Neural progenitor cell (in vitro differentiated cells): ENCODE results near the gene ZNF831. TPM values are rescaled to one million over a fixed set of nuclear protein-coding genes. Genes with fewer than 3 reads are reported as not detected.
A peak's percentile ranks its signal among the peaks of the same experiment; 100 is the strongest.

Experiments
- DNase-seq: peaks from one replicate; pipeline ENCODE4 v3.0.0-alpha.2; 2016; ENCODE audit warnings: low spot score
- H2AFZ ChIP-seq: fragments of 200-600 bp; sonication (generic); replicated peaks from 2 replicates; pipeline ENCODE4 v1.6.1; 2016; ENCODE audit warnings: antibody characterized with exemption
- H3F3A ChIP-seq: fragments of 200-600 bp; sonication (generic); 2 replicates; pipeline ENCODE4 v1.6.1; 2016; ENCODE audit warnings: antibody characterized with exemption, low read depth
- H3K27ac ChIP-seq: fragments of 200-600 bp; sonication (generic); 2 replicates; pipeline ENCODE4 v1.5.1; 2016; ENCODE audit warnings: mild to moderate bottlenecking
- H3K27me3 ChIP-seq: fragments of 200-600 bp; sonication (generic); 2 replicates; pipeline ENCODE4 v1.6.1; 2016; ENCODE audit warnings: mild to moderate bottlenecking, moderate library complexity
- H3K36me3 ChIP-seq: fragments of 200-600 bp; sonication (generic); 2 replicates; pipeline ENCODE4 v1.5.1; 2016
- H3K4me1 ChIP-seq: fragments of 200-600 bp; sonication (generic); 2 replicates; pipeline ENCODE4 v1.6.1; 2016; ENCODE audit warnings: mixed run types
- H3K4me2 ChIP-seq: fragments of 200-600 bp; sonication (generic); 2 replicates; pipeline ENCODE4 v1.6.1; 2016
- H3K4me3 ChIP-seq: fragments of 200-600 bp; sonication (generic); 2 replicates; pipeline ENCODE4 v1.5.1; 2016
- H3K79me2 ChIP-seq: fragments of 200-600 bp; sonication (generic); 2 replicates; pipeline ENCODE4 v1.6.1; 2016; ENCODE audit warnings: low read depth
- H3K9ac ChIP-seq: fragments of 200-600 bp; sonication (generic); 2 replicates; pipeline ENCODE4 v1.6.1; 2016
- H3K9me3 ChIP-seq: fragments of 200-600 bp; sonication (generic); 2 replicates; pipeline ENCODE4 v1.5.1; 2016; ENCODE audit warnings: low read depth
- H4K20me1 ChIP-seq: fragments of 200-600 bp; sonication (generic); 2 replicates; pipeline ENCODE4 v1.6.1; 2016; ENCODE audit warnings: low read depth
- H3K27ac Mint-ChIP-seq: 3 replicates; pipeline ENCODE4 v1.8.0; 2021; ENCODE audit warnings: mixed read lengths
- H3K27me3 Mint-ChIP-seq: 2 replicates; pipeline ENCODE4 v1.8.0; 2022; ENCODE audit warnings: low read depth, mild to moderate bottlenecking, inconsistent platforms, moderate library complexity, mixed read lengths; ENCODE audit not compliant: insufficient read depth
- H3K36me3 Mint-ChIP-seq: 3 replicates; pipeline ENCODE4 v1.8.0; 2021; ENCODE audit warnings: mixed read lengths
- H3K4me1 Mint-ChIP-seq: 3 replicates; pipeline ENCODE4 v1.8.0; 2021; ENCODE audit warnings: mixed read lengths
- H3K4me3 Mint-ChIP-seq: 3 replicates; pipeline ENCODE4 v1.8.0; 2021; ENCODE audit warnings: mild to moderate bottlenecking, moderate library complexity, mixed read lengths
- H3K9me3 Mint-ChIP-seq: 3 replicates; pipeline ENCODE4 v1.8.0; 2020; ENCODE audit warnings: mixed read lengths
- CTCF ChIP-seq: fragments of 200-600 bp; sonication (generic); IDR thresholded peaks from 2 replicates; pipeline ENCODE4 v1.5.1; 2017; ENCODE audit warnings: antibody characterized with exemption, mild to moderate bottlenecking
- EZH2 ChIP-seq: fragments of 200-600 bp; sonication (generic); IDR thresholded peaks from 2 replicates; pipeline ENCODE4 v1.6.1; 2017; ENCODE audit warnings: antibody characterized with exemption, mild to moderate bottlenecking, moderate library complexity
- EZH2phosphoT487 ChIP-seq: fragments of 200-600 bp; sonication (generic); IDR thresholded peaks from 2 replicates; pipeline ENCODE4 v1.6.1; 2017; ENCODE audit warnings: antibody characterized with exemption
- total RNA-seq: library from RNA; depleted of rRNA; stranded (reverse); fragments of >200 nt; gene quantifications from 2 replicates; pipeline ENCODE4 v1.2.3, GENCODE V29; 2015; ENCODE audit warnings: low replicate concordance

Gene ZNF831
- total RNA-seq, 1 donor from 2014 or later = not detected

GRCh38 chr20:59194023-59194935 is 30.7 kb downstream of the ZNF831 start:
- Mint-ChIP-seq H3K9me3 (peaks cover 2% of the 10 kb centered on the region), H3K4me1 (peaks cover 4% of the 10 kb centered on the region), H3K27me3 (no peaks in the 10 kb centered on the region), H3K27ac (no peak overlapping the region), H3K36me3 (no peaks in the 10 kb centered on the region), H3K4me3 (no peak overlapping the region)
- no peak overlapping the region for H3K9ac ChIP-seq
- no peaks in the 10 kb centered on the region for H3K27me3 ChIP-seq
- TF ChIP-seq EZH2phosphoT487 = no peak
- no peak for TF ChIP-seq EZH2
- TF ChIP-seq CTCF = no peak
- H4K20me1 ChIP-seq = no peaks in the 10 kb centered on the region
- peaks cover 5% of the 10 kb centered on the region for H3K4me1 ChIP-seq
- H3K4me3 ChIP-seq = no peak overlapping the region
- H3K9me3 ChIP-seq = no peaks in the 10 kb centered on the region
- no peak overlapping the region for H2AFZ ChIP-seq
- no peaks in the 10 kb centered on the region for H3F3A ChIP-seq
- no peak overlapping the region for H3K4me2 ChIP-seq
- H3K27ac ChIP-seq = no peak overlapping the region
- no peaks in the 10 kb centered on the region for H3K79me2 ChIP-seq
- DNase-seq = no peak
- H3K36me3 ChIP-seq = no peaks in the 10 kb centered on the region

GRCh38 chr20:59195316-59195993 is 31.8 kb downstream of the ZNF831 start:
- no peak for DNase-seq
- no peaks in the 10 kb centered on the region for H3K27me3 Mint-ChIP-seq
- H3K27ac ChIP-seq = no peak overlapping the region
- H4K20me1 ChIP-seq = no peaks in the 10 kb centered on the region
- H3K4me3 ChIP-seq = no peak overlapping the region
- H3K9ac ChIP-seq = no peak overlapping the region
- H3K79me2 ChIP-seq = no peaks in the 10 kb centered on the region
- peaks cover 2% of the 10 kb centered on the region for H3K9me3 Mint-ChIP-seq
- no peak overlapping the region for H3K4me2 ChIP-seq
- H3K4me1 Mint-ChIP-seq = peaks cover 4% of the 10 kb centered on the region
- H3K36me3 Mint-ChIP-seq = no peaks in the 10 kb centered on the region
- H3K36me3 ChIP-seq = no peaks in the 10 kb centered on the region
- no peaks in the 10 kb centered on the region for H3K27me3 ChIP-seq
- no peaks in the 10 kb centered on the region for H3K9me3 ChIP-seq
- no peak overlapping the region for H3K4me3 Mint-ChIP-seq
- TF ChIP-seq CTCF (no peak), EZH2 (no peak), EZH2phosphoT487 (no peak)
- no peak overlapping the region for H3K27ac Mint-ChIP-seq
- H2AFZ ChIP-seq = no peak overlapping the region
- H3F3A ChIP-seq = no peaks in the 10 kb centered on the region
- peaks cover 5% of the 10 kb centered on the region for H3K4me1 ChIP-seq

GRCh38 chr20:59204165-59204894 is 40.7 kb downstream of the ZNF831 start:
- TF ChIP-seq CTCF = no peak
- TF ChIP-seq EZH2phosphoT487 = no peak
- TF ChIP-seq EZH2 = no peak
- peak overlapping the region; percentile 72 for H2AFZ ChIP-seq
- H3K79me2 ChIP-seq = no peaks in the 10 kb centered on the region
- H3K36me3 Mint-ChIP-seq = no peaks in the 10 kb centered on the region
- H3K27me3 ChIP-seq = no peaks in the 10 kb centered on the region
- no peaks in the 10 kb centered on the region for H3K36me3 ChIP-seq
- H3K4me3 Mint-ChIP-seq = no peak overlapping the region
- H3K4me1 ChIP-seq = peaks cover 13% of the 10 kb centered on the region
- H3F3A ChIP-seq = no peaks in the 10 kb centered on the region
- DNase-seq = no peak
- no peak overlapping the region for H3K27ac Mint-ChIP-seq
- peaks cover 2% of the 10 kb centered on the region for H3K9me3 Mint-ChIP-seq
- H3K4me2 ChIP-seq = no peak overlapping the region
- H3K4me3 ChIP-seq = no peak overlapping the region
- no peaks in the 10 kb centered on the region for H4K20me1 ChIP-seq
- H3K27me3 Mint-ChIP-seq = no peaks in the 10 kb centered on the region
- H3K4me1 Mint-ChIP-seq = peaks cover 21% of the 10 kb centered on the region
- no peak overlapping the region for H3K27ac ChIP-seq
- H3K9me3 ChIP-seq = no peaks in the 10 kb centered on the region
- no peak overlapping the region for H3K9ac ChIP-seq
